Measurements from ENCODE around the gene TAGLN. TPM values are rescaled to one million over a fixed set of nuclear protein-coding genes. Genes with fewer than 3 reads are reported as not detected.
A peak's percentile ranks its signal among the peaks of the same experiment; 100 is the strongest.

Gene TAGLN
- total and polyA plus RNA-seq, 2 experiments from 2014 or later: 82.5 to 1,052 TPM

DNA sequence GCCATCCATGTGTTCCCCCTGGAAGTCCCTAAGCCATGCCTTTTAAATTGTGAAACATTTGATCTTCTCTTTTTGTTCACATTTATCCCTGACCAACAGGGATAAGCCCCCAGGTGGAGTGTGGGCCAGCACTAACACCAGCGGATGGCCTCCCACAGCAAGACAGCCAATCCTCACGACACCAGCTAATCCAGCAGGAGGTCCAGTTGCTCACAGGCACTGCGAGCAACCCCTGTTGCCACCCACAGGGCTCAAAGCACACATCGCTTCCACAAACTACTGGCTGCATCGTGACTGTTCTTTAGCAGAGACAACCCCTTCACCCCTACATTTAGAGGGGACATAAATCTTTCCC, 30.7 kb downstream of the TAGLN start:
- no peaks in the 10 kb centered on the region for H3K4me1 ChIP-seq (ENCODE audit: low read depth)
- H3K36me3 ChIP-seq: peaks cover 9% of the 10 kb centered on the region
- TF ChIP-seq, protein P1, sequence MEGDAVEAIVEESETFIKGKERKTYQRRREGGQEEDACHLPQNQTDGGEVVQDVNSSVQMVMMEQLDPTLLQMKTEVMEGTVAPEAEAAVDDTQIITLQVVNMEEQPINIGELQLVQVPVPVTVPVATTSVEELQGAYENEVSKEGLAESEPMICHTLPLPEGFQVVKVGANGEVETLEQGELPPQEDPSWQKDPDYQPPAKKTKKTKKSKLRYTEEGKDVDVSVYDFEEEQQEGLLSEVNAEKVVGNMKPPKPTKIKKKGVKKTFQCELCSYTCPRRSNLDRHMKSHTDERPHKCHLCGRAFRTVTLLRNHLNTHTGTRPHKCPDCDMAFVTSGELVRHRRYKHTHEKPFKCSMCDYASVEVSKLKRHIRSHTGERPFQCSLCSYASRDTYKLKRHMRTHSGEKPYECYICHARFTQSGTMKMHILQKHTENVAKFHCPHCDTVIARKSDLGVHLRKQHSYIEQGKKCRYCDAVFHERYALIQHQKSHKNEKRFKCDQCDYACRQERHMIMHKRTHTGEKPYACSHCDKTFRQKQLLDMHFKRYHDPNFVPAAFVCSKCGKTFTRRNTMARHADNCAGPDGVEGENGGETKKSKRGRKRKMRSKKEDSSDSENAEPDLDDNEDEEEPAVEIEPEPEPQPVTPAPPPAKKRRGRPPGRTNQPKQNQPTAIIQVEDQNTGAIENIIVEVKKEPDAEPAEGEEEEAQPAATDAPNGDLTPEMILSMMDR (IDR thresholded peaks at IDR 0.05; ENCODE audit: low read depth, low read length): no peak
- H3K9me3 ChIP-seq (ENCODE audit: low read depth): no peaks in the 10 kb centered on the region
- no peaks in the 10 kb centered on the region for H3K27me3 ChIP-seq
- no peak overlapping the region for H3K27ac ChIP-seq
- no peak for DNase-seq (ENCODE audit: low read depth in 1 of 2, low spot score in 1 of 2)
- no peak overlapping the region for H3K4me3 ChIP-seq

DNA sequence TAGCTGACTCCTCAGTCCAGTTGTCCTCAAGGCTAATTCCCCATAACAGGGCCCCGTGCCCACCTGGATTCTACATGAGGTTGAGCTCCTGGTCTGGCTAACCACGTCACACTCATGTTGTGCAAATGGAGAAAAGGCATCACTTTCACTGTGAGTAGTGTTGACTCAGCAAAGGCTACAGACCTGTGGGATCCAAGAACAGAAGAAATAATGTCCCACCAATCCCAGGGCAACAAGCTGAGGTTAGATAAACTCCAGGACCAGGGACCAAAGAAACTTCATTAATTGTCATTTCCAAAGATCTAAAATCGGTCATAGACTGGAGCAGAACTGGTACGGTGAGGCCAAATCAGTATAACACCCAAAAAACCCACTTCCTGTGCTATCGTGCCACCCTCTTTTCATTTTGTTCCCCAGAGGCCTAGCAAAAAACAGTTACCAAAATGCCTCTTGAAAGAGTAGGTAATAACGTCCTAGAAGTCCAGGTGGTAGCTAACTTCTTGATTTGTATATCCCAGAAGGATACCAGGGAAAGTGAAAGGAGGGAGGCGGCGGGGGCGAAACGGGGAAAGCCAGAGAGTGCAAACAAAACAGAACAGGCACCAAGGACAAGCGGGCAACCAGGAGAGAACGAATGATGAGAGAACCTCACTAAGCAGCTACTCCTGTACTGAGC, 31.3 kb downstream of the TAGLN start:
- Histone ChIP-seq H3K4me1 (ENCODE audit: low read depth) (no peaks in the 10 kb centered on the region), H3K27me3 (no peaks in the 10 kb centered on the region), H3K9me3 (ENCODE audit: low read depth) (no peaks in the 10 kb centered on the region), H3K27ac (no peak overlapping the region), H3K4me3 (no peak overlapping the region), H3K36me3 (peaks cover 9% of the 10 kb centered on the region)
- TF ChIP-seq, protein P1 (IDR thresholded peaks at IDR 0.05; ENCODE audit: low read depth, low read length): no peak
- peak in 1 of 2 donors; percentile 38 for DNase-seq (ENCODE audit: low read depth in 1 of 2, low spot score in 1 of 2)

DNA sequence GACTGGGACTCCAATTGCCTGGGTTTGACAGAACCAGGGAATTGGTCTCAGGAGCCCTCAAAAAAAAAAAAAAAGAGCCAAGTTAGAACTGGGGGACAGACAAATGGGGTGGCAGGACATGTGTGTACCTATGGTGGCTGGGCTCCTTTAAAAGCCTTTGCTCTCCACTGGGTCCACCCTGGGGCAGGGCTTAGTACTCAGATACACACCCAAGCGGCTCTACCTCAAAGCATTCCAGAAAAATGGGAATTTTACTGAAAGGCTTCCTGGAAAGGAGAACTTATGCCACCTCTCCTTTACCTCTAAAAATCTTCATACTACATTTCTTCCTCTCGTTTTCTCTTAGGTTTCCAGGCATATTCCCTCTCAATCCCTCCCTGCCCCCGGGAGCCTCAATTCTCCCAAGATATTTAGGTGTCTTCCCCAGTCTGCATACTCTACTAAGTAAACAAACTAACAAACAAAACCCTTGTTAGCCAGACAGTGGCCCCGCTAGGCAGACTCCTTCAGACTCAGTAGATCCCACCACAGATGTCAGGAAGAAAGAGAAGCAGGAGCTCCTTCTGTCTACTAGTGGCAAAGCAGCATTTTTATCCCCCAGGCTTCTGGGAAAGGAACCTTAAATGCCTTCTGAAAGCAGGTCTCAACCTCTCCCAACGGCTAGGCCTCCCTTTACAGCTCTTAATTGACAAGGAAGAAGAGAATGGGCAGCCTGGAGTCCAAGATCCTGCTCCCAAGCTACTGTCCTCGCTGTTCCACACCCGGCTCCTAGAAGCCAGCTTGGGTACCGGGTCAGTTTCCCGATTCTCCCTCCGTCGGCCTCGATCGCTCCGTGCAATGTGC, 32.0 kb downstream of the TAGLN start:
- Histone ChIP-seq H3K9me3 (ENCODE audit: low read depth) (no peaks in the 10 kb centered on the region), H3K36me3 (peaks cover 9% of the 10 kb centered on the region), H3K4me1 (ENCODE audit: low read depth) (no peaks in the 10 kb centered on the region), H3K27me3 (no peaks in the 10 kb centered on the region), H3K27ac (peak overlapping the region; percentile 88), H3K4me3 (peak overlapping the region; percentile 99)
- TF ChIP-seq, protein P1 (IDR thresholded peaks at IDR 0.05; ENCODE audit: low read depth, low read length): no peak
- DNase-seq (ENCODE audit: low read depth in 1 of 2, low spot score in 1 of 2): no peak

DNA sequence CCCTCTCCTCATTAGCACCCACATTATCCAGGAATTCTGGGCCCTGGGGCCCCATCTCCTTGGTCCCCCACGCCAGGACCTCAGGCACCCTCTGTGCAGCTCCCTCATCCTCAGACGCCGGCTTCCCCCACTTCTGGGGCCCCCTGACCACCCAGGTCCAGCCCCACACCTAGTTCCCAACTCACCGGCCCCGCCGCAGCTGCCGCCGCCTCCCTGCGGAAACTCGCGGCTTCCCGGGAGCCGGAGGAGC, 32.6 kb downstream of the TAGLN start, which contains the start of gene PCSK7:
Gene PCSK7 (minus strand): TSS at position 232 of the 250 bp plus-strand sequence. CDS start 2,229 bp downstream, outside the sequence.
- H3K4me3 ChIP-seq: peak within 1 kb of the TSS; percentile 99
- no peaks in the 10 kb centered on the region for H3K4me1 ChIP-seq (ENCODE audit: low read depth)
- H3K27ac ChIP-seq: peak within 1 kb of the TSS; percentile 88
- H3K9me3 ChIP-seq (ENCODE audit: low read depth): no peaks in the 10 kb centered on the region
- TF ChIP-seq, protein P1 (IDR thresholded peaks at IDR 0.05; ENCODE audit: low read depth, low read length): no peak
- peaks cover 9% of the 10 kb centered on the region for H3K36me3 ChIP-seq
- no peak for DNase-seq (ENCODE audit: low read depth in 1 of 2, low spot score in 1 of 2)
- H3K27me3 ChIP-seq: no peaks in the 10 kb centered on the region

DNA sequence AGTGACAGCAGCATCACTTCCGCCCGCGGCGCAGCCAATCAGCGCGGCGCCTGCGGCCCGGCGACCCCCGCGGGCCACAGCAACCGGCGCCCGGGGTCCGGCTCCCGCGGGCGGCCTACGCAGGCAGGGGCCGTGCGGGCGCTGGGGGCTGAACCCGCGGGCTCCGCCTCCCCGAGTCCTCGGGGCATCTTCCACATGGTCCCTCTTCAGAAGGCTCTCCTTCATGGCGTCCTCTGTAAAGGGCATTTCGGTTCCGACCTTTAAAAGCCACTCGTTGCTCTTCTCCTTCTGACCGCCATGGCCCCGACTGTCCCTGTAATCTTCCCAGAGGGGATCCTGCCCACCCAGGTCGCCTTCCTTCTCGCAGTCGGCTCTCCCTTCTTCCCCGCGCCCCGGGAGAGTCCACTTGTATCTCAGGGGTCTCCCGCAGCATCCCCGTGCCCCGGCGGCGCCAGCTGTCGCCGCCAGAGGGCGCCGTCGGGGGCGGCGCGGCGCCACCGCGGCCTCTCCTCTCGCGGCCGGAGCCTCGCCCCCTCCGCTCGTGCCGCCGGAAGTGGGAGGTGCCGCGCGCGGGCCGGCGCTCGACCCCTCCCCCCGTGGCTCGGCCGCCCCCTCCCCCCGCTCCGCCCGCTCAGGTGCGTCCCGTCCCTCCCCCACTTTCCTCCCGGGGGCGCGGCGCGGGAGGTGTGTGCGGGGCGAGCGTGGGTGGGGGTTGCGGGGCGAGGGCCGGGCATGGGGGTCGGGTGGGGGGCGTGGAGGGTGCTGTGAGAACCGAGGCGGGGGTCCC, 33.1 kb downstream of the TAGLN start, which contains the start of gene RNF214:
Gene RNF214 (plus strand): TSS at position 580 of the 787 bp plus-strand sequence. CDS start 1,602 bp downstream, outside the sequence.
- peaks cover 6% of the 10 kb centered on the region for H3K36me3 ChIP-seq
- H3K27me3 ChIP-seq: no peaks in the 10 kb centered on the region

More for the DNA sequence above, 33.1 kb downstream of the TAGLN start, which contains the start of gene RNF214:
- TF ChIP-seq, protein P1 (IDR thresholded peaks at IDR 0.05; ENCODE audit: low read depth, low read length): peak; percentile 69
- peak; percentile 79 to 90 for DNase-seq (ENCODE audit: low read depth in 1 of 2, low spot score in 1 of 2)
- Histone ChIP-seq H3K4me3 (peak within 1 kb of the TSS; percentile 99), H3K9me3 (ENCODE audit: low read depth) (no peaks in the 10 kb centered on the region), H3K4me1 (ENCODE audit: low read depth) (no peaks in the 10 kb centered on the region), H3K27ac (peak within 1 kb of the TSS; percentile 88)
